Measurements from ENCODE around the gene CC2D1A. TPM values are rescaled to one million over a fixed set of nuclear protein-coding genes. Genes with fewer than 3 reads are reported as not detected.

Gene CC2D1A
- total and polyA plus RNA-seq, 2 experiments from 2014 or later: 23.1 to 39.7 TPM

DNA sequence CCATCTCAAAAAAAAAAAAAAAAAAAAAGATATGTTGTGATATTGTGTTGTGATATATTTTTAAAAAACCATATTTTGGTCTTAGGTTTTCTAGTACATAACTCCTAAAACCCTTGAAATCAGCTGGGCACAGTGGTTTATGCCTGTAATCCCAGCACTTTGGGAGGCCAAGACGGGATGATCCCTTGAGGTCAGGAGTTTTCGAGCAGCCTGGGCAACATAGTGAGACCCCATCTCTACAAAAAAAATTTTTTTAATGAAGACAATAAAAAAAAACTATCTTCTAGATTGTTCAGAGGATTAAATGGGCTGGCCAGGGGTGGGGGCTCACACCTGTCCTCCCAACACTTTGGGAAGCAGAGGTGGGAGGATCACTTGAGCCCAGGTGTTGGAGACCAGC lies 45.0 kb downstream of the CC2D1A start:
- ATAC-seq (no peak), DNase-seq (ENCODE audit: low spot score) (no peak)
- Histone ChIP-seq H3K4me2 (no peak overlapping the region), H3K4me3 (no peak overlapping the region), H3F3A (replicated peaks; ENCODE audit: low read depth) (no peaks in the 10 kb centered on the region), H3K9me2 (ENCODE audit: insufficient read depth) (no peaks in the 10 kb centered on the region), H3K79me2 (replicated peaks; ENCODE audit: insufficient read depth) (peaks cover 17% of the 10 kb centered on the region), H3K27me3 (ENCODE audit: insufficient read depth) (no peaks in the 10 kb centered on the region), H3K4me1 (ENCODE audit: insufficient read depth) (peaks cover 8% of the 10 kb centered on the region; the same call in 1 of the 2 replicates), H3K36me3 (ENCODE audit: insufficient read depth) (peaks cover 7% of the 10 kb centered on the region; the same call in 1 of the 2 replicates), H2AFZ (no peak overlapping the region), H4K20me1 (replicated peaks; ENCODE audit: insufficient read depth) (peaks cover 4% of the 10 kb centered on the region; the same call in 1 of the 2 replicates), H3K27ac (ENCODE audit: low read depth) (no peak overlapping the region)
- Mint-ChIP-seq H3K27me3 (ENCODE audit: insufficient read depth, low read depth, poor library complexity) (no peaks in the 10 kb centered on the region), H3K4me3 (no peak overlapping the region), H3K36me3 (ENCODE audit: low read depth) (peaks cover 14% of the 10 kb centered on the region; the same call in 2 of the 3 replicates), H3K27ac (no peak overlapping the region), H3K9me3 (no peaks in the 10 kb centered on the region; the same call in 2 of the 3 replicates), H3K4me1 (peaks cover 9% of the 10 kb centered on the region)
- no peak for TF ChIP-seq JUNB (IDR thresholded peaks at IDR 0.05; ENCODE audit: unreplicated experiment)
- TF ChIP-seq, protein P1, sequence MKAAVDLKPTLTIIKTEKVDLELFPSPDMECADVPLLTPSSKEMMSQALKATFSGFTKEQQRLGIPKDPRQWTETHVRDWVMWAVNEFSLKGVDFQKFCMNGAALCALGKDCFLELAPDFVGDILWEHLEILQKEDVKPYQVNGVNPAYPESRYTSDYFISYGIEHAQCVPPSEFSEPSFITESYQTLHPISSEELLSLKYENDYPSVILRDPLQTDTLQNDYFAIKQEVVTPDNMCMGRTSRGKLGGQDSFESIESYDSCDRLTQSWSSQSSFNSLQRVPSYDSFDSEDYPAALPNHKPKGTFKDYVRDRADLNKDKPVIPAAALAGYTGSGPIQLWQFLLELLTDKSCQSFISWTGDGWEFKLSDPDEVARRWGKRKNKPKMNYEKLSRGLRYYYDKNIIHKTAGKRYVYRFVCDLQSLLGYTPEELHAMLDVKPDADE (IDR thresholded peaks at IDR 0.05): no peak
- no peak for TF ChIP-seq ZNF331 (CRISPR knock-in tag; IDR thresholded peaks at IDR 0.05; ENCODE audit: low read depth)
- TF ChIP-seq POLR2AphosphoS5 (IDR thresholded peaks at IDR 0.05; ENCODE audit: low read depth): no peak
- no peak for TF ChIP-seq STAT1 (IDR thresholded peaks at IDR 0.05; ENCODE audit: unreplicated experiment)
- no peak for TF ChIP-seq EZH2phosphoT487 (IDR thresholded peaks at IDR 0.05; ENCODE audit: unreplicated experiment)
- TF ChIP-seq NANOG (IDR thresholded peaks at IDR 0.05; ENCODE audit: borderline replicate concordance): no peak
- TF ChIP-seq, protein P2, sequence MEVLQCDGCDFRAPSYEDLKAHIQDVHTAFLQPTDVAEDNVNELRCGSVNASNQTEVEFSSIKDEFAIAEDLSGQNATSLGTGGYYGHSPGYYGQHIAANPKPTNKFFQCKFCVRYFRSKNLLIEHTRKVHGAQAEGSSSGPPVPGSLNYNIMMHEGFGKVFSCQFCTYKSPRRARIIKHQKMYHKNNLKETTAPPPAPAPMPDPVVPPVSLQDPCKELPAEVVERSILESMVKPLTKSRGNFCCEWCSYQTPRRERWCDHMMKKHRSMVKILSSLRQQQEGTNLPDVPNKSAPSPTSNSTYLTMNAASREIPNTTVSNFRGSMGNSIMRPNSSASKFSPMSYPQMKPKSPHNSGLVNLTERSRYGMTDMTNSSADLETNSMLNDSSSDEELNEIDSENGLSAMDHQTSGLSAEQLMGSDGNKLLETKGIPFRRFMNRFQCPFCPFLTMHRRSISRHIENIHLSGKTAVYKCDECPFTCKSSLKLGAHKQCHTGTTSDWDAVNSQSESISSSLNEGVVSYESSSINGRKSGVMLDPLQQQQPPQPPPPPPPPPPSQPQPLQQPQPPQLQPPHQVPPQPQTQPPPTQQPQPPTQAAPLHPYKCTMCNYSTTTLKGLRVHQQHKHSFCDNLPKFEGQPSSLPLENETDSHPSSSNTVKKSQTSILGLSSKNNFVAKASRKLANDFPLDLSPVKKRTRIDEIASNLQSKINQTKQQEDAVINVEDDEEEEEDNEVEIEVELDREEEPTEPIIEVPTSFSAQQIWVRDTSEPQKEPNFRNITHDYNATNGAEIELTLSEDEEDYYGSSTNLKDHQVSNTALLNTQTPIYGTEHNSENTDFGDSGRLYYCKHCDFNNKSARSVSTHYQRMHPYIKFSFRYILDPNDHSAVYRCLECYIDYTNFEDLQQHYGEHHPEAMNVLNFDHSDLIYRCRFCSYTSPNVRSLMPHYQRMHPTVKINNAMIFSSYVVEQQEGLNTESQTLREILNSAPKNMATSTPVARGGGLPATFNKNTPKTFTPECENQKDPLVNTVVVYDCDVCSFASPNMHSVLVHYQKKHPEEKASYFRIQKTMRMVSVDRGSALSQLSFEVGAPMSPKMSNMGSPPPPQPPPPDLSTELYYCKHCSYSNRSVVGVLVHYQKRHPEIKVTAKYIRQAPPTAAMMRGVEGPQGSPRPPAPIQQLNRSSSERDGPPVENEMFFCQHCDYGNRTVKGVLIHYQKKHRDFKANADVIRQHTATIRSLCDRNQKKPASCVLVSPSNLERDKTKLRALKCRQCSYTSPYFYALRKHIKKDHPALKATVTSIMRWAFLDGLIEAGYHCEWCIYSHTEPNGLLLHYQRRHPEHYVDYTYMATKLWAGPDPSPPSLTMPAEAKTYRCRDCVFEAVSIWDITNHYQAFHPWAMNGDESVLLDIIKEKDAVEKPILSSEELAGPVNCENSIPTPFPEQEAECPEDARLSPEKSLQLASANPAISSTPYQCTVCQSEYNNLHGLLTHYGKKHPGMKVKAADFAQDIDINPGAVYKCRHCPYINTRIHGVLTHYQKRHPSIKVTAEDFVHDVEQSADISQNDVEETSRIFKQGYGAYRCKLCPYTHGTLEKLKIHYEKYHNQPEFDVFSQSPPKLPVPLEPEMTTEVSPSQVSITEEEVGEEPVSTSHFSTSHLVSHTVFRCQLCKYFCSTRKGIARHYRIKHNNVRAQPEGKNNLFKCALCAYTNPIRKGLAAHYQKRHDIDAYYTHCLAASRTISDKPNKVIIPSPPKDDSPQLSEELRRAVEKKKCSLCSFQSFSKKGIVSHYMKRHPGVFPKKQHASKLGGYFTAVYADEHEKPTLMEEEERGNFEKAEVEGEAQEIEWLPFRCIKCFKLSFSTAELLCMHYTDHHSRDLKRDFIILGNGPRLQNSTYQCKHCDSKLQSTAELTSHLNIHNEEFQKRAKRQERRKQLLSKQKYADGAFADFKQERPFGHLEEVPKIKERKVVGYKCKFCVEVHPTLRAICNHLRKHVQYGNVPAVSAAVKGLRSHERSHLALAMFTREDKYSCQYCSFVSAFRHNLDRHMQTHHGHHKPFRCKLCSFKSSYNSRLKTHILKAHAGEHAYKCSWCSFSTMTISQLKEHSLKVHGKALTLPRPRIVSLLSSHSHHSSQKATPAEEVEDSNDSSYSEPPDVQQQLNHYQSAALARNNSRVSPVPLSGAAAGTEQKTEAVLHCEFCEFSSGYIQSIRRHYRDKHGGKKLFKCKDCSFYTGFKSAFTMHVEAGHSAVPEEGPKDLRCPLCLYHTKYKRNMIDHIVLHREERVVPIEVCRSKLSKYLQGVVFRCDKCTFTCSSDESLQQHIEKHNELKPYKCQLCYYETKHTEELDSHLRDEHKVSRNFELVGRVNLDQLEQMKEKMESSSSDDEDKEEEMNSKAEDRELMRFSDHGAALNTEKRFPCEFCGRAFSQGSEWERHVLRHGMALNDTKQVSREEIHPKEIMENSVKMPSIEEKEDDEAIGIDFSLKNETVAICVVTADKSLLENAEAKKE (CRISPR knock-in tag; IDR thresholded peaks at IDR 0.05): no peak
- no peak for TF ChIP-seq EZH2 (IDR thresholded peaks at IDR 0.05; ENCODE audit: low read depth, unreplicated experiment)
- TF ChIP-seq, protein P3, sequence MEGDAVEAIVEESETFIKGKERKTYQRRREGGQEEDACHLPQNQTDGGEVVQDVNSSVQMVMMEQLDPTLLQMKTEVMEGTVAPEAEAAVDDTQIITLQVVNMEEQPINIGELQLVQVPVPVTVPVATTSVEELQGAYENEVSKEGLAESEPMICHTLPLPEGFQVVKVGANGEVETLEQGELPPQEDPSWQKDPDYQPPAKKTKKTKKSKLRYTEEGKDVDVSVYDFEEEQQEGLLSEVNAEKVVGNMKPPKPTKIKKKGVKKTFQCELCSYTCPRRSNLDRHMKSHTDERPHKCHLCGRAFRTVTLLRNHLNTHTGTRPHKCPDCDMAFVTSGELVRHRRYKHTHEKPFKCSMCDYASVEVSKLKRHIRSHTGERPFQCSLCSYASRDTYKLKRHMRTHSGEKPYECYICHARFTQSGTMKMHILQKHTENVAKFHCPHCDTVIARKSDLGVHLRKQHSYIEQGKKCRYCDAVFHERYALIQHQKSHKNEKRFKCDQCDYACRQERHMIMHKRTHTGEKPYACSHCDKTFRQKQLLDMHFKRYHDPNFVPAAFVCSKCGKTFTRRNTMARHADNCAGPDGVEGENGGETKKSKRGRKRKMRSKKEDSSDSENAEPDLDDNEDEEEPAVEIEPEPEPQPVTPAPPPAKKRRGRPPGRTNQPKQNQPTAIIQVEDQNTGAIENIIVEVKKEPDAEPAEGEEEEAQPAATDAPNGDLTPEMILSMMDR (conservative IDR thresholded peaks at IDR 0.05; ENCODE audit: low read depth in 2 of 2): no peak
- TF ChIP-seq, protein P4, sequence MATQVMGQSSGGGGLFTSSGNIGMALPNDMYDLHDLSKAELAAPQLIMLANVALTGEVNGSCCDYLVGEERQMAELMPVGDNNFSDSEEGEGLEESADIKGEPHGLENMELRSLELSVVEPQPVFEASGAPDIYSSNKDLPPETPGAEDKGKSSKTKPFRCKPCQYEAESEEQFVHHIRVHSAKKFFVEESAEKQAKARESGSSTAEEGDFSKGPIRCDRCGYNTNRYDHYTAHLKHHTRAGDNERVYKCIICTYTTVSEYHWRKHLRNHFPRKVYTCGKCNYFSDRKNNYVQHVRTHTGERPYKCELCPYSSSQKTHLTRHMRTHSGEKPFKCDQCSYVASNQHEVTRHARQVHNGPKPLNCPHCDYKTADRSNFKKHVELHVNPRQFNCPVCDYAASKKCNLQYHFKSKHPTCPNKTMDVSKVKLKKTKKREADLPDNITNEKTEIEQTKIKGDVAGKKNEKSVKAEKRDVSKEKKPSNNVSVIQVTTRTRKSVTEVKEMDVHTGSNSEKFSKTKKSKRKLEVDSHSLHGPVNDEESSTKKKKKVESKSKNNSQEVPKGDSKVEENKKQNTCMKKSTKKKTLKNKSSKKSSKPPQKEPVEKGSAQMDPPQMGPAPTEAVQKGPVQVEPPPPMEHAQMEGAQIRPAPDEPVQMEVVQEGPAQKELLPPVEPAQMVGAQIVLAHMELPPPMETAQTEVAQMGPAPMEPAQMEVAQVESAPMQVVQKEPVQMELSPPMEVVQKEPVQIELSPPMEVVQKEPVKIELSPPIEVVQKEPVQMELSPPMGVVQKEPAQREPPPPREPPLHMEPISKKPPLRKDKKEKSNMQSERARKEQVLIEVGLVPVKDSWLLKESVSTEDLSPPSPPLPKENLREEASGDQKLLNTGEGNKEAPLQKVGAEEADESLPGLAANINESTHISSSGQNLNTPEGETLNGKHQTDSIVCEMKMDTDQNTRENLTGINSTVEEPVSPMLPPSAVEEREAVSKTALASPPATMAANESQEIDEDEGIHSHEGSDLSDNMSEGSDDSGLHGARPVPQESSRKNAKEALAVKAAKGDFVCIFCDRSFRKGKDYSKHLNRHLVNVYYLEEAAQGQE (IDR thresholded peaks at IDR 0.05; ENCODE audit: unreplicated experiment): no peak
- TF ChIP-seq ZNF114 (CRISPR knock-in tag; IDR thresholded peaks at IDR 0.05): no peak
- TF ChIP-seq CREB1 (CRISPR knock-in tag; IDR thresholded peaks at IDR 0.05; ENCODE audit: low read depth): no peak
